Aorta (tissue), 5 donors: Measurements from ENCODE around the gene KCND2. TPM values are rescaled to one million over a fixed set of nuclear protein-coding genes. Genes with fewer than 3 reads are reported as not detected.
"Not testable (repeated sequence)": the region's sequence is repeated elsewhere in the genome, so short reads cannot be mapped to it uniquely, and the experiment has no call there.

Experiments
- ATAC-seq: fragments of 200-7000 bp; cut with Tn5 transposase; one replicate; pipeline ENCODE4 v1.9.1; 2022; ENCODE audit warnings: moderate library complexity; ENCODE audit not compliant: low FRiP score
- DNase-seq, 2 donors: peaks; one replicate each; pipeline ENCODE4 v3.0.0-alpha.2; 2020
- H3K27ac ChIP-seq, 2 donors: one replicate each; pipeline ENCODE4 v1.5.1; 2013; ENCODE audit warnings: low read length in 2 of 2, mild to moderate bottlenecking in 2 of 2, moderate library complexity in 2 of 2, control low read depth in 1 of 2, inconsistent platforms in 1 of 2, low read depth in 1 of 2
- H3K27me3 ChIP-seq, 2 donors: one replicate each; pipeline ENCODE4 v1.6.1; 2013; ENCODE audit warnings: control low read depth in 1 of 2, low read length in 1 of 2, mild to moderate bottlenecking in 1 of 2, moderate library complexity in 1 of 2; ENCODE audit not compliant: insufficient read depth in 2 of 2, control insufficient read depth in 1 of 2
- H3K36me3 ChIP-seq, 2 donors: one replicate each; pipeline ENCODE4 v1.6.1; 2013; ENCODE audit warnings: control low read depth in 1 of 2, low read length in 1 of 2, mild to moderate bottlenecking in 1 of 2; ENCODE audit not compliant: insufficient read depth in 2 of 2, control insufficient read depth in 1 of 2
- H3K4me1 ChIP-seq, 2 donors: one replicate each; pipeline ENCODE4 v1.6.1; 2013; ENCODE audit warnings: low read length in 2 of 2, control low read depth in 1 of 2, mild to moderate bottlenecking in 1 of 2, moderate library complexity in 1 of 2; ENCODE audit not compliant: insufficient read depth in 2 of 2, control insufficient read depth in 1 of 2
- H3K4me3 ChIP-seq, 2 donors: one replicate each; pipeline ENCODE4 v1.5.1; 2013; ENCODE audit warnings: low read length in 2 of 2, control low read depth in 1 of 2, mild to moderate bottlenecking in 1 of 2
- H3K9me3 ChIP-seq: one replicate; pipeline ENCODE4 v1.6.1; 2013; ENCODE audit warnings: mild to moderate bottlenecking, low read length; ENCODE audit not compliant: control insufficient read depth
- WGBS, 2 donors: extraction: QIAGEN DNeasy Blood & Tissue Kit; methylation state at CpG; one replicate each; pipeline ENCODE4 v1.1.7; 2013; 5-methylcytosine and 5-hydroxymethylcytosine counted together
- intact Hi-C, 2 donors: fragments of 100-400 bp; cut with DNase I; formaldehyde crosslinking; loops; one replicate each; pipeline versions ENCODE4 v1.14.2 to v1.15.0; 2022
- polyA plus RNA-seq, 2 donors: library from polyadenylated mRNA; stranded (reverse); fragments of 200-250 nt; gene quantifications; one replicate each; pipeline ENCODE4 v1.2.3, GENCODE V29; 2013
- total RNA-seq, 2 donors: library from RNA; stranded (reverse); fragmentation: NEBNext Ultra II Directional; extraction: Animal tissue kit (Norgen Biotek cat#: 25700); gene quantifications; one replicate each; pipeline ENCODE4 v1.2.1, GENCODE V29; 2021
- donor health status: healthy with polysubstance abuse.
- donor health status: Bipolar disorder and iron deficiency.
- donor health status: DM: no; HTN: no; CAD: no.
- donor health status: DM: no; HTN: no; CAD: no.
- donor health status: DM: yes; HTN: yes; CAD: no.

The KCND2 gene
- total and polyA plus RNA-seq, 4 donors = 1.9 to 4.2 TPM; not detected in 2

DNA sequence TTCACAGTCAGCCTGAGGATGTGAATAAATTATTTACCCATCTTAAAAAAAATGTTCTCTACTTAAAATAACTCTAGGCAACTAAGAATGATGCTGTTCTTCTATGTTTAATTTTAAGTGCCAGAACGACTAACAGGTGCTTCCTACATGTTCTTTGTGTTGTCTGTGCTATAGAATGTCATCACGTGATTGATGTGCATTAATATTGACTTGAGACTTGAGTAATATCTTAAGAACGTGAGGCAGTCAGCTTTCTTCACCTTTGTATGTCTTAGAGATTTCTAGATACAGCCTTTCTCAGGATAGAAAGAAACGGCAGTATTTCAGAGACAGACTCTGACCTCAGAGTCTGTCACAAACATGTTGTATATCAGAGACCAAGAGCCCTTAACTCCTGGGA is 274.6 kb downstream of the KCND2 start:
- H3K4me1 ChIP-seq = no peaks in the 10 kb centered on the region
- no peak for DNase-seq
- H3K9me3 ChIP-seq = no peaks in the 10 kb centered on the region
- H3K27ac ChIP-seq = no peak overlapping the region
- intact Hi-C loops = no loop called here
- ATAC-seq = no peak
- WGBS, 2 donors = 25 to 29% methylated on average over 4 of the region's 4 CpGs
- H3K36me3 ChIP-seq = no peaks in the 10 kb centered on the region
- H3K27me3 ChIP-seq = no peaks in the 10 kb centered on the region
- H3K4me3 ChIP-seq = no peak overlapping the region

GRCh38 chr7:120550494-120551048 is 277.6 kb downstream of the KCND2 start:
- intact Hi-C loops = loop anchor here in 1 of 2 donors (10.0 kb wide), 1 partner anchor 1276 kb away; no protein-coding TSS in a partner anchor
- WGBS, 2 donors = 10 to 24% methylated on average over 1 of the region's 1 CpG

GRCh38 chr7:120553491-120553890 is 280.5 kb downstream of the KCND2 start:
- Histone ChIP-seq H3K27me3 (peaks cover 0 to 3% of the 10 kb centered on the region in 2 donors), H3K4me1 (no peaks in the 10 kb centered on the region), H3K9me3 (no peaks in the 10 kb centered on the region), H3K36me3 (no peaks in the 10 kb centered on the region), H3K27ac (no peak overlapping the region), H3K4me3 (no peak overlapping the region)
- intact Hi-C loops = loop anchor here in 1 of 2 donors (10.0 kb wide), 1 partner anchor 1279 kb away; no protein-coding TSS in a partner anchor
- 0% methylated on average over 1 of the region's 1 CpG for WGBS, 2 donors
- DNase-seq (no peak), ATAC-seq (no peak)

More at GRCh38 chr7:120550494-120551048, 277.6 kb downstream of the KCND2 start:
- DNase-seq (no peak), ATAC-seq (no peak)
- Histone ChIP-seq H3K9me3 (no peaks in the 10 kb centered on the region), H3K27me3 (no peaks in the 10 kb centered on the region), H3K4me3 (no peak overlapping the region), H3K4me1 (no peaks in the 10 kb centered on the region), H3K36me3 (no peaks in the 10 kb centered on the region), H3K27ac (no peak overlapping the region)

DNA sequence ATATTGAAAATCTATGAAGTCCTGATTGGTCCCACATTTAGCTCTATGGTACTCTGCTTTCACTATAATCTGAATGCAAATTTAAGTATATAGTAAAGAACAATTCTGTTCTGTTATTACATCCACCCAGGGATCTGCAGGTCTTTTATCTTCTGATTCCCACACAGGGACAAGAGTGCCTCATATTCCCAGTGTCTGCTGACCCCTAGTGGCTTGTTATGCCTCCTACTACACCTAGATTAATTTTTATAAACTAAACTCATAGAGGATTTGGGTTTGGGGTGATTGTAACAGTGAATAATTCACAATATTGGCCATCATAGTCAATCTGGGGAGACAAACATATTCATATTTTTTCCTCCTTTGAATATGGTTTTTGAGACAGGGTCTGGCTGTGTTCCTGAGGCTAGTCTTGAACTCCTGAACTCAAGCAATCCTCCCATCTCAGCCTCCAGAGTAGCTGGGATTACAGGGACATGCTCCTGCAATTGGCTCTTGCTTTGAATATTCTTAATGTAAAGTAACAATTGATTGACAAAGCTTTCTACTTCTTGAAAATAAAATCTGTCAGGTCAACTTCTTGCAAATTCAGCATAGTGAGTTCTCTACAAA is 282.1 kb downstream of the KCND2 start:
- Histone ChIP-seq H3K27me3 (peaks cover 0 to 3% of the 10 kb centered on the region in 2 donors), H3K36me3 (no peaks in the 10 kb centered on the region), H3K27ac (no peak overlapping the region), H3K4me3 (no peak overlapping the region), H3K4me1 (no peaks in the 10 kb centered on the region), H3K9me3 (no peaks in the 10 kb centered on the region)
- ATAC-seq = no peak
- no peak for DNase-seq
- intact Hi-C loops = loop anchor here in 1 of 2 donors (10.0 kb wide), 1 partner anchor 1280 kb away; no protein-coding TSS in a partner anchor

DNA sequence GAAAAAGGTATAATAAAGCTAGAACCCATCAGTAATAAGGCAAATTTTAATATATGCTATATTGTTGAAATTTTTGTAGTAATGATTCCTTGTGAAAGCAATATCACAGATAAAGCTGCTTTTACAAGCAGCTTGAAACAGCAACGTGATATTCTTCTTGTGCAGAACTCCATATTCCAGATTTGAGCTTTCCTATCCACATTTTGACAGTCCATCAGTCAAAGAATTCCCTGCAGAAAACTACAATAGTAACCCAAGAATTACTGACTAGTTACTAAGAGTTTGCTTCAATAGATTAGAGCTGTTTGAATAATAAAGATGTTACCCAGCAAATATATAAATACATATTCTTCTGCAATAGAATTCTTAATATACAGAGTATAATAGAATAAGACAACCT is 291.2 kb downstream of the KCND2 start:
- no peak overlapping the region for H3K27ac ChIP-seq
- no peak overlapping the region for H3K4me3 ChIP-seq
- no peaks in the 10 kb centered on the region for H3K4me1 ChIP-seq
- H3K9me3 ChIP-seq = no peaks in the 10 kb centered on the region
- DNase-seq (no peak), ATAC-seq (no peak)
- intact Hi-C loops = no loop called here
- no peaks in the 10 kb centered on the region for H3K27me3 ChIP-seq
- 4% methylated on average over 1 of the region's 1 CpG for WGBS, 2 donors
- H3K36me3 ChIP-seq = no peaks in the 10 kb centered on the region

DNA sequence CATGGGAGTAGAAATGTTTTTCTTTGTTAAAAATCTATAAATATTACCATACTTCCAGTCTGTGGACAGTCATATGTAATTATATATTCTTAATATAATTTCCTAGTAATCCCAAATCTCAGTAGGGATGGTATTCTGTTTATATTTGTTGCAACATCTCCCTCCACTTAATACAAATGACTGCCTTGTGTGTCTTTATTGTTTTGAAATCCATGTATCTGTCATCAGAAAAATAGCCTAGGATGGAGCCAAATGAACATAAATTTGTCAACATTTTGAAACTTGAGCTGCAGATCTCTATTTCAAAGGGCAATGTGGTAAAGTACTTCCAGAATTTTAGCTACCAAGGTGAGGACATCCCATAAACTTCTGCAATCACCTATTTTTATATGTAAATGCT is 294.2 kb downstream of the KCND2 start:
- Histone ChIP-seq H3K9me3 (no peaks in the 10 kb centered on the region), H3K4me3 (no peak overlapping the region), H3K27me3 (no peaks in the 10 kb centered on the region), H3K36me3 (no peaks in the 10 kb centered on the region), H3K4me1 (no peaks in the 10 kb centered on the region), H3K27ac (no peak overlapping the region)
- ATAC-seq (no peak), DNase-seq (no peak)
- intact Hi-C loops = no loop called here

- DNase-seq, H3K9me3 ChIP-seq, intact Hi-C loops, H3K4me1 ChIP-seq, ATAC-seq, H3K36me3 ChIP-seq, H3K4me3 ChIP-seq, H3K27me3 ChIP-seq, H3K27ac ChIP-seq: not testable (repeated sequence)
- 84 to 91% methylated on average over 4 of the region's 4 CpGs for WGBS, 2 donors
These were observed 305.7 kb downstream of the KCND2 start for GRCh38 chr7:120578657-120579056.

GRCh38 chr7:120582916-120583315 is 309.9 kb downstream of the KCND2 start:
- ATAC-seq (no peak), DNase-seq (no peak)
- Histone ChIP-seq H3K4me3 (no peak overlapping the region), H3K27ac (no peak overlapping the region), H3K36me3 (no peaks in the 10 kb centered on the region), H3K9me3 (no peaks in the 10 kb centered on the region), H3K27me3 (no peaks in the 10 kb centered on the region), H3K4me1 (no peaks in the 10 kb centered on the region)
- WGBS, 2 donors = 77 to 88% methylated on average over 4 of the region's 4 CpGs
- intact Hi-C loops = no loop called here

- ATAC-seq = no peak
- H3K4me3 ChIP-seq = no peak overlapping the region
- H3K27ac ChIP-seq = no peak overlapping the region
- WGBS, 2 donors = 39 to 44% methylated on average over 4 of the region's 4 CpGs
- no peak for DNase-seq
- no peaks in the 10 kb centered on the region for H3K36me3 ChIP-seq
- H3K27me3 ChIP-seq = no peaks in the 10 kb centered on the region
- H3K9me3 ChIP-seq = no peaks in the 10 kb centered on the region
- intact Hi-C loops = no loop called here
- no peaks in the 10 kb centered on the region for H3K4me1 ChIP-seq
These were observed 311.1 kb downstream of the KCND2 start for GRCh38 chr7:120583899-120584586.
